Purkinje cell (primary cell): Measurements from ENCODE around the gene WIZ. TPM values are rescaled to one million over a fixed set of nuclear protein-coding genes. Genes with fewer than 3 reads are reported as not detected.

Source experiments
- polyA plus RNA-seq: library from polyadenylated mRNA; unstranded; fragments of >200 nt; fragmentation: Nextera tagmentation; gene quantifications from 2 replicates; pipeline ENCODE4 v1.2.1, GENCODE V29; 2014

Gene WIZ
- polyA plus RNA-seq: 0.73 and 2.0 TPM in 2 replicates

GRCh38 chr19:15449620-15450527 lies at the start of gene WIZ:
Gene WIZ, minus strand, starts transcription at chr19:15449956. Its CDS starts 1,649 bp downstream, at chr19:15448307.

GRCh38 chr19:15479391-15480345 lies 29.9 kb upstream of the WIZ start, which contains the start of gene PGLYRP2:
Gene PGLYRP2, minus strand, starts transcription at chr19:15479501. Its CDS starts 130 bp downstream, at chr19:15479371.

GRCh38 chr19:15464394-15465385 lies 14.9 kb upstream of the WIZ start, which contains the start of gene RASAL3:
Gene RASAL3, minus strand, starts transcription at chr19:15464544. Its CDS starts 186 bp downstream, at chr19:15464358.

GRCh38 chr19:15418579-15419412 lies 31.0 kb downstream of the WIZ start, which contains the start of gene AKAP8L:
Gene AKAP8L, minus strand, starts transcription at chr19:15418988. Its CDS starts 65 bp downstream, at chr19:15418923.

GRCh38 chr19:15379083-15379998 lies 70.4 kb downstream of the WIZ start, which contains the start of gene AKAP8:
Gene AKAP8, minus strand, starts transcription at chr19:15379787. Its CDS starts 56 bp downstream, at chr19:15379731.

Other genes starting within 250 kb of the WIZ start
- 0.41 and 0.54 TPM in 2 replicates for gene NOTCH3, start 249.0 kb downstream of the WIZ start, polyA plus RNA-seq
- gene EPHX3, start 217.5 kb downstream of the WIZ start, polyA plus RNA-seq: not detected in 2 replicates
- 33.8 and 35.1 TPM in 2 replicates for gene BRD4, start 117.4 kb downstream of the WIZ start, polyA plus RNA-seq
- gene AKAP8, start 70.2 kb downstream of the WIZ start, polyA plus RNA-seq: 7.1 and 8.0 TPM in 2 replicates
- gene AKAP8L, start 31.0 kb downstream of the WIZ start, polyA plus RNA-seq: 4.2 and 14.3 TPM in 2 replicates
- 1.2 TPM in 1 of 2 replicates, not detected in the other for gene RASAL3, start 14.6 kb upstream of the WIZ start, polyA plus RNA-seq
- not detected in 2 replicates for gene PGLYRP2, start 29.5 kb upstream of the WIZ start, polyA plus RNA-seq
- not detected in 2 replicates for gene CYP4F22, start 58.6 kb upstream of the WIZ start, polyA plus RNA-seq
- not detected in 2 replicates for gene CYP4F8, start 165.3 kb upstream of the WIZ start, polyA plus RNA-seq
- gene CYP4F3, start 190.9 kb upstream of the WIZ start, polyA plus RNA-seq: 0.15 TPM in 1 of 2 replicates, not detected in the other
- gene CYP4F12, start 223.1 kb upstream of the WIZ start, polyA plus RNA-seq: not detected in 2 replicates